GM12891 (cell line): ENCODE results near the gene CTTN.

Experiments used
- POLR2A ChIP-seq: IDR thresholded peaks from 2 replicates; pipeline ENCODE4 v1.6.1; 2011; ENCODE audit warnings: low read depth, low read length, control low read depth
- POLR2AphosphoS5 ChIP-seq: IDR thresholded peaks from 2 replicates; pipeline ENCODE4 v1.6.1; 2011; ENCODE audit warnings: low read depth, low read length, control low read depth
- TAF1 ChIP-seq: IDR thresholded peaks from 2 replicates; pipeline ENCODE4 v1.6.1; 2011; ENCODE audit warnings: low read depth, low read length, control low read depth

DNA sequence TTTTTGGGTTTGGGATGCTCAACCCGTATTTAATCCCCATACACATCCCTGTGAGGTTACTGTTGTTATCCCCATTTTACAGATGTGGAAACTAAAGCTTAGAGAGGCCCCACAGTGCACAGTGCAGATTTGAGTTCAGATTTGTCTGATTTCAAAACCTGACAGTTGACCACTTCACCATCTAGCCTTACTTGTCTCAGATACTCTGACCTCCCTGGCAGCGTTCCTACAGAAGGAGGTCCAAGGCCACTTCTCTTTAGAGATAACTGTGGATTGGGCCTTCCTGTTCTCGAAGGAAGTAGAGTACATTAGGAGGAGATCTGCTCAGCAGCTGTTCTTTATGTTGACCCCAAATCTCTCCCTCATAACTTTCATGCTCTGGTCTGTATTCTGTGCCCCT is 46.7 kb upstream of the CTTN start:
- TF ChIP-seq POLR2AphosphoS5 (no peak), POLR2A (no peak), TAF1 (no peak)
